Upper lobe of left lung (tissue), 6 donors: ENCODE data around the gene ACKR3. TPM values are rescaled to one million over a fixed set of nuclear protein-coding genes. Genes with fewer than 3 reads are reported as not detected.

ENCODE experiments used
- ATAC-seq, 2 donors: fragments of 200-7000 bp; cut with Tn5 transposase; one replicate each; pipeline ENCODE4 v1.9.1; 2022; ENCODE audit warnings: mild to moderate bottlenecking in 2 of 2, moderate library complexity in 2 of 2; ENCODE audit not compliant: low FRiP score in 2 of 2
- DNase-seq, 2 donors: peaks; one replicate each; pipeline ENCODE4 v3.0.0-alpha.2; 2019 to 2020
- H3K27ac ChIP-seq, 4 donors: fragments of 200-600 bp; sonication (generic); one replicate each; pipeline ENCODE4 v1.5.1; 2016 to 2019
- H3K27me3 ChIP-seq, 4 donors: fragments of 200-600 bp; sonication (generic); one replicate each; pipeline ENCODE4 v1.5.1; 2017 to 2019
- H3K36me3 ChIP-seq, 4 donors: fragments of 200-600 bp; sonication (generic); one replicate each; pipeline ENCODE4 v1.5.1; 2016 to 2019
- H3K4me1 ChIP-seq, 4 donors: fragments of 200-600 bp; sonication (generic); one replicate each; pipeline ENCODE4 v1.5.1; 2018 to 2019
- H3K4me3 ChIP-seq, 4 donors: fragments of 200-600 bp; sonication (generic); one replicate each; pipeline ENCODE4 v1.5.1; 2017 to 2019; ENCODE audit warnings: mild to moderate bottlenecking in 2 of 4, moderate library complexity in 1 of 4
- H3K9me3 ChIP-seq, 4 donors: fragments of 200-600 bp; sonication (generic); one replicate each; pipeline ENCODE4 v1.5.1; 2018 to 2019
- CTCF ChIP-seq, 6 experiments: fragments of 450-650 bp in 4 of 6; fragments of 200-600 bp in 2 of 6; sonication (generic) in 2 of 6; IDR thresholded peaks; one replicate each; pipeline ENCODE4 v1.5.1; 2016 to 2019; ENCODE audit warnings: antibody characterized with exemption in 6 of 6
- EP300 ChIP-seq, 4 donors: sonication (generic); formaldehyde crosslinking; IDR thresholded peaks; one replicate each; pipeline ENCODE4 v1.5.1; 2017; ENCODE audit warnings: antibody characterized with exemption in 4 of 4, control low read depth in 2 of 4
- POLR2A ChIP-seq, 4 donors: fragments of 450-650 bp; IDR thresholded peaks; one replicate each; pipeline ENCODE4 v1.5.1; 2016 to 2017; ENCODE audit warnings: antibody characterized with exemption in 4 of 4, mild to moderate bottlenecking in 2 of 4
- POLR2AphosphoS5 ChIP-seq, 2 donors: sonication (generic); formaldehyde crosslinking; IDR thresholded peaks; one replicate each; pipeline ENCODE4 v1.5.1; 2017; ENCODE audit warnings: antibody characterized with exemption in 2 of 2
- WGBS, 2 donors: methylation state at CpG; one replicate each; pipeline ENCODE4 v1.1.5; 2017 to 2018; 5-methylcytosine and 5-hydroxymethylcytosine counted together
- total RNA-seq, 6 donors: library from RNA; depleted of rRNA in 4 of 6; stranded (reverse); fragments of >200 nt in 4 of 6; gene quantifications; one replicate each; pipeline versions ENCODE4 v1.1.0 to v1.2.1, GENCODE V29; 2016 to 2021
- donor health status: DM: no; HTN: no; CAD: no; lungs with moderate emphysema.
- donor health status: DM: no; HTN: yes; CAD: no; lungs with severe emphysema.

Gene ACKR3
- total RNA-seq, 6 donors from 2014 or later = 3.9 to 28.5 (median 10.5) TPM

GRCh38 chr2:236568068-236568921 lies 1.3 kb upstream of the ACKR3 start:
- H3K27ac ChIP-seq = peak overlapping the region; percentile 59 to 81 (median 76)
- TF ChIP-seq POLR2A (IDR thresholded peaks at IDR 0.05) = peak in 1 of 4 donors; percentile 38
- TF ChIP-seq POLR2AphosphoS5 (IDR thresholded peaks at IDR 0.05) = no peak
- no peak for TF ChIP-seq EP300 (IDR thresholded peaks at IDR 0.05)
- H3K4me1 ChIP-seq = peaks cover 32 to 36% (median 35%) of the 10 kb centered on the region in 4 donors
- WGBS, 2 donors = 7 to 34% methylated on average over 11 to 49 of the region's 49 CpGs
- peak; percentile 44 to 87 for DNase-seq
- peak overlapping the region; percentile 6 to 51 (median 42) for H3K4me3 ChIP-seq
- peaks cover 0 to 7% (median 0%) of the 10 kb centered on the region in 4 donors for H3K27me3 ChIP-seq
- no peaks in the 10 kb centered on the region for H3K9me3 ChIP-seq
- no peaks in the 10 kb centered on the region for H3K36me3 ChIP-seq
- ATAC-seq = peak; percentile 31 to 55

GRCh38 chr2:236568922-236569572 lies 578 bp upstream of the ACKR3 start:
- TF ChIP-seq EP300 (IDR thresholded peaks at IDR 0.05) (no peak), CTCF (IDR thresholded peaks at IDR 0.05) (no peak), POLR2AphosphoS5 (IDR thresholded peaks at IDR 0.05) (no peak), POLR2A (IDR thresholded peaks at IDR 0.05) (no peak)
- peaks cover 32 to 36% (median 35%) of the 10 kb centered on the region in 4 donors for H3K4me1 ChIP-seq
- ATAC-seq = no peak
- no peak for DNase-seq
- H3K4me3 ChIP-seq = peak overlapping the region in 3 of 4 donors; percentile 35 to 51 (median 48)
- H3K36me3 ChIP-seq = no peaks in the 10 kb centered on the region
- peak overlapping the region in 2 of 4 donors; percentile 80 to 81 for H3K27ac ChIP-seq
- peaks cover 0 to 7% (median 0%) of the 10 kb centered on the region in 4 donors for H3K27me3 ChIP-seq
- no peaks in the 10 kb centered on the region for H3K9me3 ChIP-seq
- WGBS, 2 donors = 21 to 23% methylated on average over 10 of the region's 10 CpGs

GRCh38 chr2:236570081-236570868 lies 650 bp downstream of the ACKR3 start:
- DNase-seq = no peak

GRCh38 chr2:236571145-236571544 lies 1.5 kb downstream of the ACKR3 start:
- peak overlapping the region in 3 of 4 donors; percentile 20 to 51 (median 33) for H3K4me3 ChIP-seq
- H3K4me1 ChIP-seq = peaks cover 32 to 36% (median 35%) of the 10 kb centered on the region in 4 donors
- TF ChIP-seq CTCF (IDR thresholded peaks at IDR 0.05) = no peak
- no peak for TF ChIP-seq EP300 (IDR thresholded peaks at IDR 0.05)
- TF ChIP-seq POLR2A (IDR thresholded peaks at IDR 0.05) = no peak
- no peak for TF ChIP-seq POLR2AphosphoS5 (IDR thresholded peaks at IDR 0.05)
- no peak overlapping the region for H3K27ac ChIP-seq
- 84 to 89% methylated on average over 6 of the region's 6 CpGs for WGBS, 2 donors
- no peaks in the 10 kb centered on the region for H3K9me3 ChIP-seq
- ATAC-seq (no peak), DNase-seq (no peak)
- H3K27me3 ChIP-seq = peaks cover 0 to 7% (median 0%) of the 10 kb centered on the region in 4 donors
- H3K36me3 ChIP-seq = no peaks in the 10 kb centered on the region

More at GRCh38 chr2:236570081-236570868, 650 bp downstream of the ACKR3 start:
- Histone ChIP-seq H3K27me3 (peaks cover 0 to 7% (median 0%) of the 10 kb centered on the region in 4 donors), H3K27ac (no peak overlapping the region), H3K36me3 (no peaks in the 10 kb centered on the region), H3K9me3 (no peaks in the 10 kb centered on the region), H3K4me3 (peak overlapping the region in 3 of 4 donors; percentile 20 to 51 (median 33)), H3K4me1 (peaks cover 32 to 36% (median 35%) of the 10 kb centered on the region in 4 donors)
- 43 to 55% methylated on average over 6 of the region's 6 CpGs for WGBS, 2 donors
- no peak for ATAC-seq
- TF ChIP-seq EP300 (IDR thresholded peaks at IDR 0.05) (no peak), POLR2A (IDR thresholded peaks at IDR 0.05) (no peak)

GRCh38 chr2:236572482-236572881 lies 2.9 kb downstream of the ACKR3 start:
- Histone ChIP-seq H3K27ac (no peak overlapping the region), H3K4me1 (peaks cover 24 to 29% (median 27%) of the 10 kb centered on the region in 4 donors), H3K36me3 (no peaks in the 10 kb centered on the region), H3K9me3 (no peaks in the 10 kb centered on the region), H3K27me3 (peaks cover 0 to 7% (median 0%) of the 10 kb centered on the region in 4 donors), H3K4me3 (peak overlapping the region in 1 of 4 donors; percentile 0)
- TF ChIP-seq EP300 (IDR thresholded peaks at IDR 0.05) = no peak
- TF ChIP-seq CTCF (IDR thresholded peaks at IDR 0.05) = no peak
- TF ChIP-seq POLR2A (IDR thresholded peaks at IDR 0.05) = no peak
- TF ChIP-seq POLR2AphosphoS5 (IDR thresholded peaks at IDR 0.05) = no peak
- WGBS, 2 donors = 77 to 84% methylated on average over 5 to 9 of the region's 9 CpGs
- no peak for DNase-seq
- peak in 1 of 2 donors; percentile 19 for ATAC-seq
